GM12878 (cell line): ENCODE measurements around the gene ATP4A. TPM values are rescaled to one million over a fixed set of nuclear protein-coding genes. Genes with fewer than 3 reads are reported as not detected.

Experiments
- ATAC-seq: fragments of 200-7000 bp; cut with Tn5 transposase; 3 replicates; pipeline ENCODE4 v1.9.1; 2020; ENCODE audit warnings: mild to moderate bottlenecking, moderate library complexity
- BruUV-seq: library from RNA; stranded (reverse); fragments of 400-500 nt; replicated peaks from 2 replicates; lab custom pipeline; 2021; lab: Mats Ljungman, UMichigan
- CTCF ChIA-PET: fragments of 300-600 bp; sonication (Branson Sonifier 250); formaldehyde crosslinking; extraction: SDS; loops from one replicate; lab custom pipeline; 2021; ENCODE audit warnings: inconsistent platforms; lab: Yijun Ruan, JAX
- POLR2A ChIA-PET: fragments of 350-600 bp; formaldehyde crosslinking; extraction: SDS; loops from one replicate; lab custom pipeline; 2021; ENCODE audit warnings: inconsistent platforms; lab: Charles Lee
- RAD21 ChIA-PET: fragments of 300-600 bp; sonication (Branson Sonifier 250); formaldehyde crosslinking; loops from one replicate; lab custom pipeline; 2023; ENCODE audit warnings: antibody characterized with exemption; ENCODE audit not compliant: unreplicated experiment; lab: Charles Lee
- SMC1A ChIA-PET: fragments of 300-600 bp; sonication (Branson Sonifier 250); formaldehyde crosslinking; loops from one replicate; lab custom pipeline; 2023; ENCODE audit not compliant: unreplicated experiment, uncharacterized antibody; lab: Charles Lee
- DNase-seq: peaks from one replicate; pipeline ENCODE4 v3.0.0-alpha.2; 2011; ENCODE audit warnings: low read depth, low spot score
- FAIRE-seq: peaks from 3 replicates; lab custom pipeline; 2011; peaks lifted over from hg19 to GRCh38; lab: Jason Lieb, UNC
- H2AFZ ChIP-seq: 2 replicates; pipeline ENCODE4 v1.6.0; 2011; ENCODE audit warnings: low read depth, low read length, control low read depth; ENCODE audit not compliant: control insufficient read depth
- H3K27ac ChIP-seq: 2 replicates; pipeline ENCODE4 v1.5.1; 2011; ENCODE audit warnings: control low read depth; ENCODE audit not compliant: control insufficient read depth, insufficient read depth
- H3K27me3 ChIP-seq, 2 experiments: replicated peaks in 1 of 2; 2 replicates each; pipeline versions ENCODE4 v1.6.0 to v1.6.1; 2011; ENCODE audit warnings: low read length in 1 of 2; ENCODE audit not compliant: control insufficient read depth in 2 of 2, insufficient read depth in 2 of 2
- H3K36me3 ChIP-seq, 2 experiments: 2 replicates each; pipeline ENCODE4 v1.5.1; 2011; ENCODE audit warnings: low read length in 1 of 2; ENCODE audit not compliant: control insufficient read depth in 2 of 2, insufficient read depth in 2 of 2
- H3K4me1 ChIP-seq: 2 replicates; pipeline ENCODE4 v1.6.1; 2011; ENCODE audit warnings: mild to moderate bottlenecking, low read length, moderate library complexity, mixed read lengths; ENCODE audit not compliant: control insufficient read depth, insufficient read depth
- H3K4me2 ChIP-seq: 2 replicates; pipeline ENCODE4 v1.6.0; 2011; ENCODE audit warnings: control low read depth; ENCODE audit not compliant: control insufficient read depth, insufficient read depth
- H3K4me3 ChIP-seq: fragments of 200-600 bp; sonication (generic); 2 replicates; pipeline ENCODE4 v1.5.1; 2016
- H3K79me2 ChIP-seq: 2 replicates; pipeline ENCODE4 v1.6.0; 2011; ENCODE audit warnings: low read length; ENCODE audit not compliant: control insufficient read depth, insufficient read depth
- H3K9ac ChIP-seq: 2 replicates; pipeline ENCODE4 v1.8.0; 2011; ENCODE audit warnings: low read length, control low read depth, mixed read lengths; ENCODE audit not compliant: control insufficient read depth, insufficient read depth
- H3K9me3 ChIP-seq: replicated peaks from 3 replicates; pipeline ENCODE4 v1.5.1; 2011; ENCODE audit warnings: mild to moderate bottlenecking, low read length; ENCODE audit not compliant: control insufficient read depth, insufficient read depth
- H4K20me1 ChIP-seq: 2 replicates; pipeline ENCODE4 v1.6.0; 2011; ENCODE audit not compliant: control insufficient read depth, insufficient read depth
- ETV6 ChIP-seq, 2 experiments: fragments of 450-650 bp in 1 of 2; IDR thresholded peaks in 1 of 2; conservative IDR thresholded peaks in 1 of 2; 2 replicates each; pipeline ENCODE4 v1.6.1; 2014; ENCODE audit warnings: antibody characterized with exemption in 1 of 2, borderline replicate concordance in 1 of 2, low read depth in 1 of 2, mild to moderate bottlenecking in 1 of 2, moderate library complexity in 1 of 2
- FOXK2 ChIP-seq: fragments of 450-650 bp; IDR thresholded peaks from 2 replicates; pipeline ENCODE4 v1.6.1; 2017; ENCODE audit warnings: mild to moderate bottlenecking, moderate library complexity
- IRF4 ChIP-seq: IDR thresholded peaks from 2 replicates; pipeline ENCODE4 v1.6.1; 2011; ENCODE audit warnings: low read depth, low read length
- LARP7 ChIP-seq: fragments of 450-650 bp; IDR thresholded peaks from 2 replicates; pipeline ENCODE4 v1.6.1; 2017; ENCODE audit warnings: mild to moderate bottlenecking
- MXI1 ChIP-seq: fragments of 150-350 bp; IDR thresholded peaks from 2 replicates; pipeline ENCODE4 v1.6.1; 2011; ENCODE audit warnings: low read depth, mild to moderate bottlenecking, inconsistent platforms, low read length, improper control_type of control experiment
- MYB ChIP-seq: fragments of 150-350 bp; IDR thresholded peaks from 2 replicates; pipeline ENCODE4 v1.6.1; 2014; ENCODE audit warnings: mild to moderate bottlenecking, low read depth, low read length, borderline replicate concordance
- MYC ChIP-seq: IDR thresholded peaks from 2 replicates; pipeline ENCODE4 v1.6.1; 2011; ENCODE audit warnings: mild to moderate bottlenecking, low read length, moderate library complexity, inconsistent platforms; ENCODE audit not compliant: insufficient read depth, insufficient replicate concordance, insufficient read length, severe bottlenecking
- NR2C1 ChIP-seq: fragments of 450-650 bp; IDR thresholded peaks from 2 replicates; pipeline ENCODE4 v1.6.1; 2017; ENCODE audit warnings: antibody characterized with exemption, mild to moderate bottlenecking, moderate library complexity
- PAX8 ChIP-seq: fragments of 450-650 bp; IDR thresholded peaks from 2 replicates; pipeline ENCODE4 v1.6.1; 2017; ENCODE audit warnings: mild to moderate bottlenecking, moderate library complexity
- PBX3 ChIP-seq: IDR thresholded peaks from 2 replicates; pipeline ENCODE4 v1.6.1; 2011; ENCODE audit warnings: mild to moderate bottlenecking, low read depth, low read length, moderate library complexity; ENCODE audit not compliant: insufficient replicate concordance
- RB1 ChIP-seq: fragments of 450-650 bp; formaldehyde crosslinking; IDR thresholded peaks from 2 replicates; pipeline ENCODE4 v1.6.1; 2017; ENCODE audit warnings: mild to moderate bottlenecking, borderline replicate concordance
- RCOR1 ChIP-seq: conservative IDR thresholded peaks from 2 replicates; pipeline ENCODE4 v1.6.1; 2012; ENCODE audit warnings: low read depth, low read length, improper control_type of control experiment
- SMAD5 ChIP-seq: IDR thresholded peaks from 2 replicates; pipeline ENCODE4 v1.6.1; 2016; ENCODE audit warnings: antibody characterized with exemption, low read depth
- STAT1 ChIP-seq: fragments of 450-650 bp; conservative IDR thresholded peaks from 2 replicates; pipeline ENCODE4 v1.6.1; 2014; ENCODE audit warnings: antibody characterized with exemption, mild to moderate bottlenecking
- WRNIP1 ChIP-seq: IDR thresholded peaks from 2 replicates; pipeline ENCODE4 v1.6.1; 2011; ENCODE audit warnings: low read depth, low read length, improper control_type of control experiment, borderline replicate concordance
- ZNF207 ChIP-seq: fragments of 450-650 bp; IDR thresholded peaks from 2 replicates; pipeline ENCODE4 v1.6.1; 2014; ENCODE audit warnings: antibody characterized with exemption, mild to moderate bottlenecking, borderline replicate concordance
- ZNF622 ChIP-seq: fragments of 450-650 bp; IDR thresholded peaks from 2 replicates; pipeline ENCODE4 v1.6.1; 2017; ENCODE audit warnings: mild to moderate bottlenecking, inconsistent platforms
- WGBS: methylation state at CpG from one replicate; pipeline ENCODE4 v1.1.6; 2016; ENCODE audit warnings: low lambda C conversion rate; ENCODE audit not compliant: insufficient replicate concordance, insufficient coverage; ENCODE audit errors: missing lambda C conversion rate; 5-methylcytosine and 5-hydroxymethylcytosine counted together
- in situ Hi-C: fragments of 300-500 bp; cut with MboI; formaldehyde crosslinking; loops from 9 replicates; pipeline ENCODE4 v1.14.3; 2018; ENCODE audit warnings: mixed read lengths
- intact Hi-C: fragments of 100-400 bp; cut with micrococcal nuclease; formaldehyde crosslinking; loops from one replicate; pipeline ENCODE4 v1.14.2; 2022; ENCODE audit not compliant: unreplicated experiment
- polyA plus RNA-seq, 11 experiments: library from polyadenylated mRNA; depleted of rRNA in 4 of 11; unstranded in 6 of 11; stranded (reverse) in 5 of 11; fragments of >200 nt; fragmentation: Nextera tagmentation in 4 of 11; fragmentation: Illumina TruSeq in 1 of 11; extraction: Ambion mirVana in 4 of 11; extraction: Trizol in 1 of 11; gene quantifications; 1 replicate in 1 of 11; 2 replicates in 10 of 11; pipeline versions ENCODE4 v1.2.1 to v1.2.3, GENCODE V29; 2011 to 2016; ENCODE audit warnings: inconsistent platforms in 2 of 11, missing spikeins in 2 of 11, low read depth in 1 of 11
- total RNA-seq, 4 experiments: library from RNA; depleted of rRNA in 3 of 4; stranded (reverse); fragments of >200 nt in 3 of 4; fragmentation: Illumina TruSeq in 1 of 4; extraction: Trizol in 1 of 4; gene quantifications; 2 replicates each; pipeline versions ENCODE4 v1.2.1 to v1.2.3, GENCODE V29; 2013 to 2021
- TF ChIP-seq, protein P1 (sequence below): fragments of 450-650 bp; conservative IDR thresholded peaks from 2 replicates; pipeline ENCODE4 v1.6.1; 2017; ENCODE audit warnings: mild to moderate bottlenecking, moderate library complexity
- TF ChIP-seq, protein P2 (sequence below): IDR thresholded peaks from 2 replicates; pipeline ENCODE4 v1.6.1; 2011; ENCODE audit warnings: low read depth, mild to moderate bottlenecking, low read length, moderate library complexity, borderline replicate concordance; ENCODE audit errors: extremely low read depth
- TF ChIP-seq, protein P3 (sequence below): IDR thresholded peaks from 2 replicates; pipeline ENCODE4 v1.6.1; 2012; ENCODE audit warnings: low read depth, low read length, improper control_type of control experiment

Gene ATP4A
- total and polyA plus RNA-seq, 10 of the 15 experiments (the other 5 are each of a cell fraction or from before 2014, with no cell fraction given) = 0.03 to 1.5 (median 0.11) TPM; not detected in 3

DNA sequence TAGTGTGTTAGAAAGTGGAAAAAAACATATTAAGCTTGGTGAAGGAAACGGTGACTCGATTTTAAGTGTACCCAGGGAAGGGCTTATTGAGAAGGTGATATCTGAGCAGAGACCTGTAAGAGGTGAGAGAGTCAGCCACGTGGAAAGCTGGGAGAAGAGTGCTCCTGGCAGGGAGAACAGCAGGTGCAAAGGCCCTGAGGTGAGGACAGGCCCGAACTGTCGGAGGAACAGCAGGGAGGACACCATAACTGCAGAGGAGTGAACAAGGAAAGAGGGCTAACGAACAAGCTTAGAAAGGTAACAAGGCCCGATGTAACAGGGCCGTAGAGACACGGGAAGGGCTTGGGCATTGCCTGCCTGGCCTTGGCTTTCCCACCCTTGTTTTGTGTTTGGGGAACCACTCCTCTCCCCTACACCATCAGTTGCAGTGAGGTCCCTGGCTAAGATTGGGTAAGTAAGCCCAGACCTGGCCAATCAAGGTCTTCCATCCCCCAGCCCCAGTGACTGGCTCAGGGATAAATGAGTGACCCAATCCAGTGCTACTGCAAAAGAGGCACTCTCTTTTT, 7.3 kb downstream of the ATP4A start:
- ChIA-PET CTCF (interaction anchor here (1.2 to 1.8 kb wide), 5 partner anchors 32 to 137 kb away, joined by 3 to 5 read pairs (median 4); partner anchors contain the start of gene ETV2), RAD21 (no interaction called here), POLR2A (no interaction called here), SMC1A (interaction anchor here (0.7 to 1.4 kb wide), 4 partner anchors 11 to 217 kb away, joined by 3 to 4 read pairs (median 3); no protein-coding TSS in a partner anchor)
- Histone ChIP-seq H3K27me3 (no peaks in the 10 kb centered on the region; a peak in 2 of 4 replicates), H3K9me3 (no peaks in the 10 kb centered on the region; the same call in 2 of the 3 replicates), H3K4me1 (peaks cover 25% of the 10 kb centered on the region), H3K4me2 (no peak overlapping the region), H3K36me3 (no peaks in the 10 kb centered on the region; a peak in 1 of 4 replicates), H3K27ac (no peak overlapping the region), H4K20me1 (no peaks in the 10 kb centered on the region), H3K4me3 (no peak overlapping the region), H3K79me2 (no peaks in the 10 kb centered on the region), H2AFZ (no peak overlapping the region), H3K9ac (no peak overlapping the region)
- in situ Hi-C loops = no loop called here
- intact Hi-C loops = no loop called here
- BruUV-seq = no TSS peak
- no peak for TF ChIP-seq MYC
- no peak for TF ChIP-seq NR2C1
- TF ChIP-seq SMAD5 = no peak
- no peak for TF ChIP-seq FOXK2
- TF ChIP-seq WRNIP1 = no peak
- no peak for TF ChIP-seq ZNF622
- no peak for TF ChIP-seq LARP7
- no peak for TF ChIP-seq MXI1
- TF ChIP-seq, protein P1, sequence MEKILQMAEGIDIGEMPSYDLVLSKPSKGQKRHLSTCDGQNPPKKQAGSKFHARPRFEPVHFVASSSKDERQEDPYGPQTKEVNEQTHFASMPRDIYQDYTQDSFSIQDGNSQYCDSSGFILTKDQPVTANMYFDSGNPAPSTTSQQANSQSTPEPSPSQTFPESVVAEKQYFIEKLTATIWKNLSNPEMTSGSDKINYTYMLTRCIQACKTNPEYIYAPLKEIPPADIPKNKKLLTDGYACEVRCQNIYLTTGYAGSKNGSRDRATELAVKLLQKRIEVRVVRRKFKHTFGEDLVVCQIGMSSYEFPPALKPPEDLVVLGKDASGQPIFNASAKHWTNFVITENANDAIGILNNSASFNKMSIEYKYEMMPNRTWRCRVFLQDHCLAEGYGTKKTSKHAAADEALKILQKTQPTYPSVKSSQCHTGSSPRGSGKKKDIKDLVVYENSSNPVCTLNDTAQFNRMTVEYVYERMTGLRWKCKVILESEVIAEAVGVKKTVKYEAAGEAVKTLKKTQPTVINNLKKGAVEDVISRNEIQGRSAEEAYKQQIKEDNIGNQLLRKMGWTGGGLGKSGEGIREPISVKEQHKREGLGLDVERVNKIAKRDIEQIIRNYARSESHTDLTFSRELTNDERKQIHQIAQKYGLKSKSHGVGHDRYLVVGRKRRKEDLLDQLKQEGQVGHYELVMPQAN = no peak
- TF ChIP-seq, protein P2, sequence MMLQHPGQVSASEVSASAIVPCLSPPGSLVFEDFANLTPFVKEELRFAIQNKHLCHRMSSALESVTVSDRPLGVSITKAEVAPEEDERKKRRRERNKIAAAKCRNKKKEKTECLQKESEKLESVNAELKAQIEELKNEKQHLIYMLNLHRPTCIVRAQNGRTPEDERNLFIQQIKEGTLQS = no peak
- no peak for TF ChIP-seq ETV6 (conservative IDR thresholded peaks at IDR 0.05 in 1 of 2, IDR thresholded peaks at IDR 0.05 in 1 of 2; ENCODE audit: borderline replicate concordance in 1 of 2, low read depth in 1 of 2)
- TF ChIP-seq MYB = no peak
- TF ChIP-seq IRF4 = no peak
- TF ChIP-seq ZNF207 = no peak
- no peak for TF ChIP-seq PAX8
- no peak for TF ChIP-seq STAT1
- TF ChIP-seq, protein P3, sequence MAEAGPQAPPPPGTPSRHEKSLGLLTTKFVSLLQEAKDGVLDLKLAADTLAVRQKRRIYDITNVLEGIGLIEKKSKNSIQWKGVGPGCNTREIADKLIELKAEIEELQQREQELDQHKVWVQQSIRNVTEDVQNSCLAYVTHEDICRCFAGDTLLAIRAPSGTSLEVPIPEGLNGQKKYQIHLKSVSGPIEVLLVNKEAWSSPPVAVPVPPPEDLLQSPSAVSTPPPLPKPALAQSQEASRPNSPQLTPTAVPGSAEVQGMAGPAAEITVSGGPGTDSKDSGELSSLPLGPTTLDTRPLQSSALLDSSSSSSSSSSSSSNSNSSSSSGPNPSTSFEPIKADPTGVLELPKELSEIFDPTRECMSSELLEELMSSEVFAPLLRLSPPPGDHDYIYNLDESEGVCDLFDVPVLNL = no peak
- TF ChIP-seq RCOR1 = no peak
- no peak for TF ChIP-seq RB1
- no peak for TF ChIP-seq PBX3
- ATAC-seq (no peak), DNase-seq (no peak), FAIRE-seq (no peak)
- WGBS = 58% methylated on average over 9 of the region's 9 CpGs
